ENCODE data around the gene HOXC4. TPM values are rescaled to one million over a fixed set of nuclear protein-coding genes. Genes with fewer than 3 reads are reported as not detected.
"Not testable (repeated sequence)": the region's sequence is repeated elsewhere in the genome, so short reads cannot be mapped to it uniquely, and the experiment has no call there.

The HOXC4 gene
- total RNA-seq, 3 donors from 2014 or later: 2.3 TPM; not detected in 2

DNA sequence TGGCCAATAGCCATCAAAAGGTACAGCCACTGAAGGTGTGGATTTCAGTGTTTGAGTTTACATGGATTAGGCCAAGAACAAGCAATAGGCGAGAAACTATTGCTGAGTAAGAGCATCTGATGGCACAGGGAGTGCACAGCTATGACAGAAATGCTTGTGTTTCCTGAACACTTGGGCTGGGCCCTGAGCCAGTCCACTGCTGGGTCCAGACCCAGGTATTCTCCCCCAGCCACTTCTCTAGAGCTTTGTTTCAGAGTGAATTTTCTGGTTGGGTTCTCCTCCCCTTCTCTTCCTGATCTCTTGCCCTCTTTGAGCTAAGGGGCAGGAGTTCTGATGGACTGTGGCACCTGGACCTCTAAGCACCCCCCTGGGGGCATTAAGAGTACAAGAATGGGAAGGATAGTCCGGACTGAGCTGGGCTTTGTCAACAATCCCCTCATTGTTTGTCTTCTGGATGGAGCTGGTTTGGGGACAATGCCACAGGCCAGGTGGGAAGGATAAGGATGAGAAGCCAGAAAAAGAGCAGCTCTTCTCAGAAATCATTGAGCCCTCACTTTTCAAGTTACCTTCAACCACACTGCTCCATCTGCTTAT is 12.4 kb upstream of the HOXC4 start:
- H3K36me3 ChIP-seq (ENCODE audit: low read depth): no peaks in the 10 kb centered on the region
- no peak for ATAC-seq
- no peaks in the 10 kb centered on the region for H3K4me1 ChIP-seq (ENCODE audit: low read depth)
- intact Hi-C loops (cut with DNase I, micrococcal nuclease): no loop called here
- no peaks in the 10 kb centered on the region for H3K9me3 ChIP-seq
- H3K4me3 ChIP-seq: no peak overlapping the region
- TF ChIP-seq, protein P1, sequence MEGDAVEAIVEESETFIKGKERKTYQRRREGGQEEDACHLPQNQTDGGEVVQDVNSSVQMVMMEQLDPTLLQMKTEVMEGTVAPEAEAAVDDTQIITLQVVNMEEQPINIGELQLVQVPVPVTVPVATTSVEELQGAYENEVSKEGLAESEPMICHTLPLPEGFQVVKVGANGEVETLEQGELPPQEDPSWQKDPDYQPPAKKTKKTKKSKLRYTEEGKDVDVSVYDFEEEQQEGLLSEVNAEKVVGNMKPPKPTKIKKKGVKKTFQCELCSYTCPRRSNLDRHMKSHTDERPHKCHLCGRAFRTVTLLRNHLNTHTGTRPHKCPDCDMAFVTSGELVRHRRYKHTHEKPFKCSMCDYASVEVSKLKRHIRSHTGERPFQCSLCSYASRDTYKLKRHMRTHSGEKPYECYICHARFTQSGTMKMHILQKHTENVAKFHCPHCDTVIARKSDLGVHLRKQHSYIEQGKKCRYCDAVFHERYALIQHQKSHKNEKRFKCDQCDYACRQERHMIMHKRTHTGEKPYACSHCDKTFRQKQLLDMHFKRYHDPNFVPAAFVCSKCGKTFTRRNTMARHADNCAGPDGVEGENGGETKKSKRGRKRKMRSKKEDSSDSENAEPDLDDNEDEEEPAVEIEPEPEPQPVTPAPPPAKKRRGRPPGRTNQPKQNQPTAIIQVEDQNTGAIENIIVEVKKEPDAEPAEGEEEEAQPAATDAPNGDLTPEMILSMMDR (IDR thresholded peaks at IDR 0.05): no peak
- DNase-seq: no peak

DNA sequence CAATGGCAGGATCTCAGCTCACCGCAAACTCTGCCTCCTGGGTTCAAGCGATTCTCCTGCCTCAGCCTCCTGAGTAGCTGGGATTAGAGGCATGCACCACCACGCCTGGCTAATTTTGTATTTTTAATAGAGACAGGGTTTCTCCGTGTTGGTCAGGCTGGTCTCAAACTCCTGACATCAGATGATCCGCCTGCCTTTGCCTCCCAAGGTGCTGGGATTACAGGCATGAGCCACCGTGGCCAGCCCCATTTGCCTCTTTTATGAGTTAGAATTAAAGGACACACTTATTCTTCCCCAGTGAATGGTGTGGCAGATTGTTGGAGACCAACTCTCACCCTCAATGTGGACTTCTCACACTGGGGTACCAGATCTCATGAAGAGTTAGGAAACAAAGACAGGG is 11.6 kb upstream of the HOXC4 start:
- H3K36me3 ChIP-seq (ENCODE audit: low read depth); DNase-seq; H3K9me3 ChIP-seq; ATAC-seq; H3K4me1 ChIP-seq (ENCODE audit: low read depth); H3K4me3 ChIP-seq; intact Hi-C loops (cut with DNase I, micrococcal nuclease): not testable (repeated sequence)

DNA sequence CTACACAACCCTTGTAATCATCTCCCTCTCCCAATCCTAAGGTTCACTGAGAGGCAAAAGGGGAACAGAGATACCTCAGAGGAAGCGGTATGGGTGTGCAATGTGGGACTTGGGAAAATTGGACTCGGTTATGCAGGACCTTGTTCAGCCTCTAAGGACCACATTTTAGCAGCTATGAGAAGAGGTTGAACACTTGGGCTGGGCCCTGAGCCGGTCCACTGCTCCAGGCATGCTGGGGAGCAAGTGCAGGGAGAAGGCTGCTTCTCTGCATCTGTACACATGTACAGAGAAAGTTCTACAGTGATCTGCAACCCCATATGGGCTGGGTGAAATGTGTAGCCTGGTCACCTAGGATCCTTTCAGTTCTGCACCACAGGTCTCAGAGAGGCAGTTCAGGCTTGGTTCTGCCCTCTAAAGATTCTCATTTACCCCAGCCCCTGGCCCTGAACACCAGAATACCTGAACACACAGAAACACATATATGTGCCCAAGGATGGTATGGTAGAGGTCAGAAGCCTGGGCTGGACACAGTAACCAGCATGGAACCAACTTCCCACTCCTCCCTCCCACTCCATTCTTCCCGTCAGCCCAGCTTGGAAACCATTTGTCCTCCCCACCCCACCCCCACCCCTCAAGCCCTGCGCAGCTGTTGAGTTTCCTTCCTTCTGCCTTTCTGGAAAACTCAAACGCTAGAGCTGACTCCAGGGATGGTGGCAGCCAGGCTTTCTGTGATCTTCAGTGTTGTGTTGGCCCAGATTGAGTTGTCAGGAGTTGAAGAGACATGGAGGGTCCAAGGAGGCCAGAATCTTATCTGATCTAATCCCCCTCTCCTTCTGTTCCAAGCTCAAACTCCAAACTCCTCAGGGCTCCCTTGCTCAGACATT is 10.4 kb upstream of the HOXC4 start:
- TF ChIP-seq, protein P1 (IDR thresholded peaks at IDR 0.05): no peak
- H3K9me3 ChIP-seq: no peaks in the 10 kb centered on the region
- no peak for ATAC-seq
- H3K4me3 ChIP-seq: no peak overlapping the region
- intact Hi-C loops (cut with DNase I, micrococcal nuclease): no loop called here
- DNase-seq: no peak
- no peaks in the 10 kb centered on the region for H3K4me1 ChIP-seq (ENCODE audit: low read depth)
- H3K36me3 ChIP-seq (ENCODE audit: low read depth): no peaks in the 10 kb centered on the region

DNA sequence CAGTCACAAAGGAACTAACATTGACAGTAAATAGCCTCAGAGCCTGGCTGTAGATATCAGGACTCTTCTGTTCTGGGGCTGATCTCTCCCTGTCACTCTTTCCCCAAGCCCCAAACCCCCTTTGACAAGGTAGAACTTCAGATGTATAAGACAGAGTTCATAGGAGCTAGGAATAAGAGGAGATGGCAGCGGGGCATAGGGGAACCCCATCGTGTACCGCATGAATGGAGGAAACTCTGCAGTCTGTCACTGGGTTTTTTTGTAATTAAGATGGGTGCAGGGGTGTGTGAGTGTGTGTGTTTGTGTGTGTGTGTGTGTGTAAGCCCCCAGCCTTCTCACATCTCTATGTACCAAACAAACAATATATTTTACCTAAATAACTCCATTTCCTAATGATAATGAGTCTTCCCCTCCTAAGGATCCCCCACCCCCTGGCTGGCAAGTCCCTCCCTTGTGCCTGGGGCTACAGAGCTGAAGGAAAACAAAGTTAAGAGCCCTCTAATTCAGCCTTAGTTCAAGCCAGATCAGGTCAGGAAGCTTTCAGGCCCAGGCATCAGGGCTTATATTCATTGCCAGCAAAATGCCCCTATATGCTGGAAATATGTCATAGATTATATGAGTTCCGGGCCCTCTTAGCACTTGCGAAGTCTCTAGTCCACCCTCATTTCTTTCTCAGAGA is 9.1 kb upstream of the HOXC4 start:
- intact Hi-C loops (cut with DNase I, micrococcal nuclease): no loop called here
- DNase-seq: no peak

DNA sequence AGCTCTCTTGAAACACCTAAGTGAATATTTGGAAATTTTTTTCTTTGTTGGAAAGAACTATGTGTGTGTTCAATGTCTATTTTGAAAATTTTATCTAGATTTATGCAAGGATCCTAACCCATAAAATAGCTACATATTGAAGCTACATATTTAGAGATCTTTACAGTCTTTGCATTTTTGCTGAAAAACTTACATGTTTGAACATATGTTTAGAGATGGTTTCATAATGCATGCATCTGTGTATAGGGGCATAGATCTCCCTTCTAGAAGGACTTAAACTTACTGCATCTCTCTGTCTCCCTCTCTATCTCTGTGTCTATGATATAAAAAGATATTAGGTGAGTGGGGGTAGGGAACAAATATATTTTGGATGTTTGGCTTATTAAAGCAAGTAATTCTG is 8.2 kb upstream of the HOXC4 start:
- Histone ChIP-seq H3K36me3 (ENCODE audit: low read depth) (no peaks in the 10 kb centered on the region), H3K9me3 (no peaks in the 10 kb centered on the region), H3K4me3 (no peak overlapping the region), H3K4me1 (ENCODE audit: low read depth) (no peaks in the 10 kb centered on the region)
- TF ChIP-seq, protein P1 (IDR thresholded peaks at IDR 0.05): no peak
- no peak for DNase-seq
- intact Hi-C loops (cut with DNase I, micrococcal nuclease): no loop called here
- ATAC-seq: no peak

More for the DNA sequence above, 9.1 kb upstream of the HOXC4 start:
- ATAC-seq: no peak
- no peaks in the 10 kb centered on the region for H3K9me3 ChIP-seq
- H3K36me3 ChIP-seq (ENCODE audit: low read depth): no peaks in the 10 kb centered on the region
- no peak overlapping the region for H3K4me3 ChIP-seq
- TF ChIP-seq, protein P1 (IDR thresholded peaks at IDR 0.05): no peak
- no peaks in the 10 kb centered on the region for H3K4me1 ChIP-seq (ENCODE audit: low read depth)
